GM12878 (cell line): ENCODE data around the gene NUMA1. TPM values are rescaled to one million over a fixed set of nuclear protein-coding genes. Genes with fewer than 3 reads are reported as not detected.

Experiments used
- ATAC-seq: fragments of 200-7000 bp; cut with Tn5 transposase; 3 replicates; pipeline ENCODE4 v1.9.1; 2020; ENCODE audit warnings: mild to moderate bottlenecking, moderate library complexity
- BruUV-seq: library from RNA; stranded (reverse); fragments of 400-500 nt; replicated peaks from 2 replicates; lab custom pipeline; 2021; lab: Mats Ljungman, UMichigan
- CTCF ChIA-PET: fragments of 300-600 bp; sonication (Branson Sonifier 250); formaldehyde crosslinking; extraction: SDS; loops from one replicate; lab custom pipeline; 2021; ENCODE audit warnings: inconsistent platforms; lab: Yijun Ruan, JAX
- POLR2A ChIA-PET: fragments of 350-600 bp; formaldehyde crosslinking; extraction: SDS; loops from one replicate; lab custom pipeline; 2021; ENCODE audit warnings: inconsistent platforms; lab: Charles Lee
- RAD21 ChIA-PET: fragments of 300-600 bp; sonication (Branson Sonifier 250); formaldehyde crosslinking; loops from one replicate; lab custom pipeline; 2023; ENCODE audit warnings: antibody characterized with exemption; ENCODE audit not compliant: unreplicated experiment; lab: Charles Lee
- SMC1A ChIA-PET: fragments of 300-600 bp; sonication (Branson Sonifier 250); formaldehyde crosslinking; loops from one replicate; lab custom pipeline; 2023; ENCODE audit not compliant: unreplicated experiment, uncharacterized antibody; lab: Charles Lee
- DNase-seq: peaks from one replicate; pipeline ENCODE4 v3.0.0-alpha.2; 2011; ENCODE audit warnings: low read depth, low spot score
- FAIRE-seq: peaks from 3 replicates; lab custom pipeline; 2011; peaks lifted over from hg19 to GRCh38; lab: Jason Lieb, UNC
- H2AFZ ChIP-seq: 2 replicates; pipeline ENCODE4 v1.6.0; 2011; ENCODE audit warnings: low read depth, low read length, control low read depth; ENCODE audit not compliant: control insufficient read depth
- H3K27ac ChIP-seq: 2 replicates; pipeline ENCODE4 v1.5.1; 2011; ENCODE audit warnings: control low read depth; ENCODE audit not compliant: control insufficient read depth, insufficient read depth
- H3K27me3 ChIP-seq, 2 experiments: replicated peaks in 1 of 2; 2 replicates each; pipeline versions ENCODE4 v1.6.0 to v1.6.1; 2011; ENCODE audit warnings: low read length in 1 of 2; ENCODE audit not compliant: control insufficient read depth in 2 of 2, insufficient read depth in 2 of 2
- H3K36me3 ChIP-seq, 2 experiments: 2 replicates each; pipeline ENCODE4 v1.5.1; 2011; ENCODE audit warnings: low read length in 1 of 2; ENCODE audit not compliant: control insufficient read depth in 2 of 2, insufficient read depth in 2 of 2
- H3K4me1 ChIP-seq: 2 replicates; pipeline ENCODE4 v1.6.1; 2011; ENCODE audit warnings: mild to moderate bottlenecking, low read length, moderate library complexity, mixed read lengths; ENCODE audit not compliant: control insufficient read depth, insufficient read depth
- H3K4me2 ChIP-seq: 2 replicates; pipeline ENCODE4 v1.6.0; 2011; ENCODE audit warnings: control low read depth; ENCODE audit not compliant: control insufficient read depth, insufficient read depth
- H3K4me3 ChIP-seq: fragments of 200-600 bp; sonication (generic); 2 replicates; pipeline ENCODE4 v1.5.1; 2016
- H3K79me2 ChIP-seq: 2 replicates; pipeline ENCODE4 v1.6.0; 2011; ENCODE audit warnings: low read length; ENCODE audit not compliant: control insufficient read depth, insufficient read depth
- H3K9ac ChIP-seq: 2 replicates; pipeline ENCODE4 v1.8.0; 2011; ENCODE audit warnings: low read length, control low read depth, mixed read lengths; ENCODE audit not compliant: control insufficient read depth, insufficient read depth
- H3K9me3 ChIP-seq: replicated peaks from 3 replicates; pipeline ENCODE4 v1.5.1; 2011; ENCODE audit warnings: mild to moderate bottlenecking, low read length; ENCODE audit not compliant: control insufficient read depth, insufficient read depth
- H4K20me1 ChIP-seq: 2 replicates; pipeline ENCODE4 v1.6.0; 2011; ENCODE audit not compliant: control insufficient read depth, insufficient read depth
- BCL11A ChIP-seq: IDR thresholded peaks from 2 replicates; pipeline ENCODE4 v1.6.1; 2011; ENCODE audit warnings: low read depth, low read length
- CBX5 ChIP-seq: sonication (generic); IDR thresholded peaks from 2 replicates; pipeline ENCODE4 v1.6.1; 2016; ENCODE audit warnings: low read depth, moderate library complexity, mild to moderate bottlenecking, inconsistent platforms
- GATAD2B ChIP-seq: fragments of 450-650 bp; conservative IDR thresholded peaks from 2 replicates; pipeline ENCODE4 v1.6.1; 2017; ENCODE audit warnings: low read depth, mild to moderate bottlenecking, moderate library complexity
- MEF2A ChIP-seq: IDR thresholded peaks from 2 replicates; pipeline ENCODE4 v1.6.1; 2011; ENCODE audit warnings: low read depth, mild to moderate bottlenecking, low read length, moderate library complexity; ENCODE audit not compliant: insufficient read depth
- NBN ChIP-seq: fragments of 450-650 bp; IDR thresholded peaks from 2 replicates; pipeline ENCODE4 v1.6.1; 2016
- POLR2AphosphoS2 ChIP-seq: IDR thresholded peaks from 2 replicates; pipeline ENCODE4 v1.6.1; 2011; ENCODE audit warnings: low read depth, mild to moderate bottlenecking, low read length, improper control_type of control experiment, moderate library complexity
- RAD21 ChIP-seq: IDR thresholded peaks from 2 replicates; pipeline ENCODE4 v1.6.1; 2011; ENCODE audit warnings: mild to moderate bottlenecking, low read depth, low read length, moderate library complexity; ENCODE audit not compliant: insufficient read depth
- SMAD1 ChIP-seq: fragments of 450-650 bp; IDR thresholded peaks from 2 replicates; pipeline ENCODE4 v1.6.1; 2018; ENCODE audit warnings: mild to moderate bottlenecking, low read depth; ENCODE audit not compliant: partially characterized antibody
- ZSCAN29 ChIP-seq: fragments of 450-650 bp; IDR thresholded peaks from 2 replicates; pipeline ENCODE4 v1.6.1; 2017; ENCODE audit warnings: mild to moderate bottlenecking, moderate library complexity
- WGBS: methylation state at CpG from one replicate; pipeline ENCODE4 v1.1.6; 2016; ENCODE audit warnings: low lambda C conversion rate; ENCODE audit not compliant: insufficient replicate concordance, insufficient coverage; ENCODE audit errors: missing lambda C conversion rate; 5-methylcytosine and 5-hydroxymethylcytosine counted together
- in situ Hi-C: fragments of 300-500 bp; cut with MboI; formaldehyde crosslinking; loops from 9 replicates; pipeline ENCODE4 v1.14.3; 2018; ENCODE audit warnings: mixed read lengths
- intact Hi-C: fragments of 100-400 bp; cut with micrococcal nuclease; formaldehyde crosslinking; loops from one replicate; pipeline ENCODE4 v1.14.2; 2022; ENCODE audit not compliant: unreplicated experiment
- polyA plus RNA-seq, 11 experiments: library from polyadenylated mRNA; depleted of rRNA in 4 of 11; unstranded in 6 of 11; stranded (reverse) in 5 of 11; fragments of >200 nt; fragmentation: Nextera tagmentation in 4 of 11; fragmentation: Illumina TruSeq in 1 of 11; extraction: Ambion mirVana in 4 of 11; extraction: Trizol in 1 of 11; gene quantifications; 1 replicate in 1 of 11; 2 replicates in 10 of 11; pipeline versions ENCODE4 v1.2.1 to v1.2.3, GENCODE V29; 2011 to 2016; ENCODE audit warnings: inconsistent platforms in 2 of 11, missing spikeins in 2 of 11, low read depth in 1 of 11
- total RNA-seq, 4 experiments: library from RNA; depleted of rRNA in 3 of 4; stranded (reverse); fragments of >200 nt in 3 of 4; fragmentation: Illumina TruSeq in 1 of 4; extraction: Trizol in 1 of 4; gene quantifications; 2 replicates each; pipeline versions ENCODE4 v1.2.1 to v1.2.3, GENCODE V29; 2013 to 2021
- TF ChIP-seq, protein P1 (sequence below): fragments of 150-350 bp; IDR thresholded peaks from 2 replicates; pipeline ENCODE4 v1.6.1; 2014; ENCODE audit warnings: mild to moderate bottlenecking, low read depth, low read length
- TF ChIP-seq, protein P2 (sequence below): fragments of 450-650 bp; IDR thresholded peaks from 2 replicates; pipeline ENCODE4 v1.6.1; 2017; ENCODE audit warnings: low read depth, mild to moderate bottlenecking, moderate library complexity
- TF ChIP-seq, protein P3 (sequence below): IDR thresholded peaks from 2 replicates; pipeline ENCODE4 v1.6.1; 2011; ENCODE audit warnings: mild to moderate bottlenecking, low read depth, low read length, moderate library complexity; ENCODE audit not compliant: insufficient replicate concordance
- TF ChIP-seq, protein P4 (sequence below): IDR thresholded peaks from 2 replicates; pipeline ENCODE4 v1.6.1; 2012; ENCODE audit warnings: low read depth, low read length, improper control_type of control experiment

The NUMA1 gene
- total and polyA plus RNA-seq, 10 of the 15 experiments (the other 5 are each of a cell fraction or from before 2014, with no cell fraction given) = 5.5 to 111 (median 61.0) TPM

DNA sequence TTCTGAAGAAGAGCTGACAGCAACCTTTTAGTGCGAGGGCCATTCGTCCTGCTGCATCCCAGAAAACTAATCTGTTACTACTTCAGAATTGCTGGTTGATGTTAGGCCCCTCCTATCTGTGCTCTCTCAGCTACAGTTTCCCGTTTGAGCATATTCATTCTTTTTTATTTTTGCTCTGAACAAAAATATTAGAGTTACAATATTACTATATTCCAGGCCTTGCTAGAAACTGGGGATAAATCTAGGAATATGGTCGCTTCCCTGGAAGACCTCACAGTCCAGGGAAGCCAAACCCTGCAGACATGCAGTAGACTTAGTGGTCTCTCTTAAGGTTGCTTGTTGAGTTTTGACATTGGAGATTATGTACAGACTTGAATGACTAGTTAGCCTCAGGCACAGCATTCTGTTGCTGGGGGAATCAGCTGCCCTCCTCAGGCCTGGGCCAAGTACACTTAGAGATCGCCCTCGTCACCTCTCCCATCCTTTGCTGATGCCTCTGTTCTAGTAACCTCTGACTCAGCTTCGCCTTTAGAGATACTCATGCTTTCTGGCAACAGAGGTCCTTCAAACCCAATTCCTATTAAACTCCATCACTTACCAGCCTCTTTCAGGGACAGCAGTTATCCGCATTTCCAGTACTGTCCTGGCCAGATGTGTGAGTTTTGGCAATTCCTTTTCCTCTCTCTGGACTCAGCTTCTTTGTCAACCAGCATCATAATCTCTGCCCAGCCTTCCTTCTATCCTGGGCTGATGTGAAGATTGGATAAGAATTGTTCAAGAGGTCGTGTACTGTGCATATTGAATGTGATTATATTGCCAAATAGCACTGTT is 32.9 kb upstream of the NUMA1 start (continued):
- TF ChIP-seq, protein P1, sequence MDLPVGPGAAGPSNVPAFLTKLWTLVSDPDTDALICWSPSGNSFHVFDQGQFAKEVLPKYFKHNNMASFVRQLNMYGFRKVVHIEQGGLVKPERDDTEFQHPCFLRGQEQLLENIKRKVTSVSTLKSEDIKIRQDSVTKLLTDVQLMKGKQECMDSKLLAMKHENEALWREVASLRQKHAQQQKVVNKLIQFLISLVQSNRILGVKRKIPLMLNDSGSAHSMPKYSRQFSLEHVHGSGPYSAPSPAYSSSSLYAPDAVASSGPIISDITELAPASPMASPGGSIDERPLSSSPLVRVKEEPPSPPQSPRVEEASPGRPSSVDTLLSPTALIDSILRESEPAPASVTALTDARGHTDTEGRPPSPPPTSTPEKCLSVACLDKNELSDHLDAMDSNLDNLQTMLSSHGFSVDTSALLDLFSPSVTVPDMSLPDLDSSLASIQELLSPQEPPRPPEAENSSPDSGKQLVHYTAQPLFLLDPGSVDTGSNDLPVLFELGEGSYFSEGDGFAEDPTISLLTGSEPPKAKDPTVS = no peak
- no peak for TF ChIP-seq GATAD2B

DNA sequence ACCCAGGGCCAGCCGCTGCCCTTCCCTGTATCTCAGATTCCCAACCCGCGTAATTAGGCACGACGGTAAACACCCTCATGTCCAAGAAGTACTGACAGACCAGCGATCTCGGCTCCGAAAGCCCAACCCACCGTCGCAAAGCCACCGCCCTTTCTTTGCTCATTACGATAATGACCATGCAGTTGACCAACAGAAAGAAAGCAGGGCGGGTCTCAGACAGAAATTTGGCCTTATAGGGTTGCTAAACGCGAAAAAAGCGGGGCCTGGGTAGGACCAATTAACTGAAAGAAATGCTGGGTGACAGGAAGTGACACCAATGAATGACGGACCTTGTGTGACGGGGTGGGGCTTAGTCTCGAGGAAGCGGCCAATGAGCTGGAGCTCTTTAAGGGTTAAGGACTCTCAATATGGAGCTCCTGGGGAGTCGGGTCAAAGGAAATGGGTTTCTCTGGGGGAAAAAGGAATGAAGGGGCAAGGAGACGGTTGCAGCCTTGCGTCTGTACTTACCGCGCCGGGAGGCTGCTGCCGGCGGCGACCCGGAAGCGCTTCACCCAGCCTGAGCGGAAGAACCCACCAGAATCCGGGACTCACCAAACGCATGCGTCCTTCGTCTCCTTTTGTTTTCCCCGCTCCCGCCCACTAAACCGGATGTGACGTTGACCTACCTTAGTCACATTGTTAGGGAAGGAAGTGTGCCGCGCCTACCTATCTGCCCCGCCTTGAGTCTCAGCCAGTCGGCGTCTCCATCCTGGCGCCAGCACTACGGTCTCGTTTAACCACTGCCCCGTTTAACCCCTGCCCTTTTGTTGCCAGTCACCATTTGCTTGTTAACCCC is 32.0 kb upstream of the NUMA1 start, which contains the start of gene ANAPC15:
Gene ANAPC15 (minus strand): TSS at position 553 of the 835 bp plus-strand sequence. CDS start 1,419 bp downstream, outside the sequence.
- peak; percentile 96 for ATAC-seq
- CTCF ChIA-PET = interaction anchor here (0.9 to 2.9 kb wide), 7 partner anchors 21 to 319 kb away, joined by 3 to 12 read pairs (median 5); no protein-coding TSS in a partner anchor
- FAIRE-seq = peak; percentile 99
- TF ChIP-seq, protein P2, sequence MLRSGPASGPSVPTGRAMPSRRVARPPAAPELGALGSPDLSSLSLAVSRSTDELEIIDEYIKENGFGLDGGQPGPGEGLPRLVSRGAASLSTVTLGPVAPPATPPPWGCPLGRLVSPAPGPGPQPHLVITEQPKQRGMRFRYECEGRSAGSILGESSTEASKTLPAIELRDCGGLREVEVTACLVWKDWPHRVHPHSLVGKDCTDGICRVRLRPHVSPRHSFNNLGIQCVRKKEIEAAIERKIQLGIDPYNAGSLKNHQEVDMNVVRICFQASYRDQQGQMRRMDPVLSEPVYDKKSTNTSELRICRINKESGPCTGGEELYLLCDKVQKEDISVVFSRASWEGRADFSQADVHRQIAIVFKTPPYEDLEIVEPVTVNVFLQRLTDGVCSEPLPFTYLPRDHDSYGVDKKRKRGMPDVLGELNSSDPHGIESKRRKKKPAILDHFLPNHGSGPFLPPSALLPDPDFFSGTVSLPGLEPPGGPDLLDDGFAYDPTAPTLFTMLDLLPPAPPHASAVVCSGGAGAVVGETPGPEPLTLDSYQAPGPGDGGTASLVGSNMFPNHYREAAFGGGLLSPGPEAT = peak; percentile 57; the same call in 1 of the 2 replicates
- TF ChIP-seq SMAD1 (peak; percentile 94), NBN (peak; percentile 91), CBX5 (no peak), RAD21 (no peak), POLR2AphosphoS2 (peak; percentile 98), MEF2A (no peak), BCL11A (0 out of 2 replicates have a peak, but pooled peaks have one; percentile 4), ZSCAN29 (no peak)
- TF ChIP-seq, protein P3, sequence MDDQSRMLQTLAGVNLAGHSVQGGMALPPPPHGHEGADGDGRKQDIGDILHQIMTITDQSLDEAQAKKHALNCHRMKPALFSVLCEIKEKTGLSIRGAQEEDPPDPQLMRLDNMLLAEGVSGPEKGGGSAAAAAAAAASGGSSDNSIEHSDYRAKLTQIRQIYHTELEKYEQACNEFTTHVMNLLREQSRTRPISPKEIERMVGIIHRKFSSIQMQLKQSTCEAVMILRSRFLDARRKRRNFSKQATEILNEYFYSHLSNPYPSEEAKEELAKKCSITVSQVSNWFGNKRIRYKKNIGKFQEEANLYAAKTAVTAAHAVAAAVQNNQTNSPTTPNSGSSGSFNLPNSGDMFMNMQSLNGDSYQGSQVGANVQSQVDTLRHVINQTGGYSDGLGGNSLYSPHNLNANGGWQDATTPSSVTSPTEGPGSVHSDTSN = peak; percentile 96
- TF ChIP-seq, protein P4, sequence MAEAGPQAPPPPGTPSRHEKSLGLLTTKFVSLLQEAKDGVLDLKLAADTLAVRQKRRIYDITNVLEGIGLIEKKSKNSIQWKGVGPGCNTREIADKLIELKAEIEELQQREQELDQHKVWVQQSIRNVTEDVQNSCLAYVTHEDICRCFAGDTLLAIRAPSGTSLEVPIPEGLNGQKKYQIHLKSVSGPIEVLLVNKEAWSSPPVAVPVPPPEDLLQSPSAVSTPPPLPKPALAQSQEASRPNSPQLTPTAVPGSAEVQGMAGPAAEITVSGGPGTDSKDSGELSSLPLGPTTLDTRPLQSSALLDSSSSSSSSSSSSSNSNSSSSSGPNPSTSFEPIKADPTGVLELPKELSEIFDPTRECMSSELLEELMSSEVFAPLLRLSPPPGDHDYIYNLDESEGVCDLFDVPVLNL = peak; percentile 87

More for the DNA sequence above, 32.0 kb upstream of the NUMA1 start, which contains the start of gene ANAPC15:
- POLR2A ChIA-PET = interaction anchor here (0.5 to 3.3 kb wide), 11 partner anchors 10 to 1961 kb away, joined by 3 to 13 read pairs (median 6); partner anchors contain the start of gene LAMTOR1
- SMC1A ChIA-PET = interaction anchor here (1.0 to 1.9 kb wide), 12 partner anchors 12 to 319 kb away, joined by 3 to 10 read pairs (median 4); partner anchors contain the start of genes RNF121 and XNDC1N
- Histone ChIP-seq H3K36me3 (peaks cover 0 to 2% of the 10 kb centered on the region in 2 experiments; a peak in 2 of 4 replicates), H3K9me3 (no peaks in the 10 kb centered on the region), H3K79me2 (peaks cover 5% of the 10 kb centered on the region), H2AFZ (peak within 1 kb of the TSS; percentile 91), H3K27ac (peak within 1 kb of the TSS; percentile 99), H3K4me2 (peak within 1 kb of the TSS; percentile 95), H4K20me1 (no peaks in the 10 kb centered on the region), H3K4me1 (peaks cover 7% of the 10 kb centered on the region), H3K9ac (peak within 1 kb of the TSS; percentile 92), H3K4me3 (peak within 1 kb of the TSS; percentile 69), H3K27me3 (no peaks in the 10 kb centered on the region)
- no TSS peak for BruUV-seq
- RAD21 ChIA-PET = interaction anchor here (0.6 to 2.1 kb wide), 6 partner anchors 21 to 318 kb away, joined by 3 to 7 read pairs (median 5); partner anchors contain the start of genes RNF121 and XNDC1N
- in situ Hi-C loops (no loop called here), intact Hi-C loops (loop anchor here (1.0 kb wide), 2 partner anchors 111 to 184 kb away; partner anchors contain the start of gene XNDC1N)
- DNase-seq = peak; percentile 99
- WGBS = under 1% methylated on average over 49 of the region's 49 CpGs
